A549 (cell line): ENCODE data around the gene TMEM221.

ENCODE experiments used
- EHMT2 ChIP-seq: fragments of 200-600 bp; sonication (generic); IDR thresholded peaks from 2 replicates; pipeline ENCODE4 v1.6.1; 2016; ENCODE audit warnings: antibody characterized with exemption, low read depth, mild to moderate bottlenecking, moderate library complexity
- FOSB ChIP-seq: fragments of 250-450 bp; sonication (Bioruptor Pico); IDR thresholded peaks from 2 replicates; pipeline ENCODE4 v1.5.0; 2020; ENCODE audit warnings: mild to moderate bottlenecking, moderate library complexity
- FOSL2 ChIP-seq, 2 experiments: fragments of 450-650 bp in 1 of 2; fragments of >200 bp in 1 of 2; sonication (Bioruptor Twin) in 1 of 2; formaldehyde crosslinking; IDR thresholded peaks; 2 replicates each; pipeline versions ENCODE4 v1.5.0 to v1.6.1; 2016 to 2020; ENCODE audit warnings: mild to moderate bottlenecking in 1 of 2, moderate library complexity in 1 of 2
- JUN ChIP-seq, 2 experiments: fragments of >200 bp; sonication (Bioruptor Twin); formaldehyde crosslinking; IDR thresholded peaks; 2 replicates in 1 of 2; 3 replicates in 1 of 2; pipeline ENCODE4 v1.6.1; 2016 to 2017
- NR3C1 ChIP-seq: fragments of >200 bp; sonication (Bioruptor Twin); formaldehyde crosslinking; IDR thresholded peaks from 3 replicates; pipeline ENCODE4 v1.6.1; 2017
- POLR2A ChIP-seq: IDR thresholded peaks from 2 replicates; pipeline ENCODE4 v1.6.1; 2012; ENCODE audit warnings: mild to moderate bottlenecking, low read length
- RCOR1 ChIP-seq: fragments of 150-350 bp; IDR thresholded peaks from 2 replicates; pipeline ENCODE4 v1.6.1; 2014; ENCODE audit warnings: antibody characterized with exemption, low read length, low read depth
- TP53 ChIP-seq: fragments of 250-450 bp; sonication (Bioruptor Pico); IDR thresholded peaks from 2 replicates; pipeline ENCODE4 v1.5.0; 2021; ENCODE audit warnings: mild to moderate bottlenecking, moderate library complexity
- ZNF302 ChIP-seq: fragments of 250-450 bp; sonication (Bioruptor Pico); IDR thresholded peaks from 2 replicates; pipeline ENCODE4 v1.9.0; 2021; ENCODE audit warnings: inconsistent platforms, mild to moderate bottlenecking, moderate library complexity
- TF ChIP-seq, protein P1 (sequence below): fragments of 450-650 bp; IDR thresholded peaks from 2 replicates; pipeline ENCODE4 v1.6.1; 2014; ENCODE audit warnings: antibody characterized with exemption
- TF ChIP-seq, protein P2 (sequence below): fragments of >200 bp; sonication (Bioruptor Twin); formaldehyde crosslinking; IDR thresholded peaks from 3 replicates; pipeline ENCODE4 v1.5.1; 2016
- TF ChIP-seq, protein P3 (sequence below): fragments of 150-350 bp; IDR thresholded peaks from 2 replicates; pipeline ENCODE4 v1.6.1; 2014; ENCODE audit warnings: low read depth, mild to moderate bottlenecking, low read length
- TF ChIP-seq, protein P4 (sequence below): IDR thresholded peaks from 2 replicates; pipeline ENCODE4 v1.6.1; 2012

DNA sequence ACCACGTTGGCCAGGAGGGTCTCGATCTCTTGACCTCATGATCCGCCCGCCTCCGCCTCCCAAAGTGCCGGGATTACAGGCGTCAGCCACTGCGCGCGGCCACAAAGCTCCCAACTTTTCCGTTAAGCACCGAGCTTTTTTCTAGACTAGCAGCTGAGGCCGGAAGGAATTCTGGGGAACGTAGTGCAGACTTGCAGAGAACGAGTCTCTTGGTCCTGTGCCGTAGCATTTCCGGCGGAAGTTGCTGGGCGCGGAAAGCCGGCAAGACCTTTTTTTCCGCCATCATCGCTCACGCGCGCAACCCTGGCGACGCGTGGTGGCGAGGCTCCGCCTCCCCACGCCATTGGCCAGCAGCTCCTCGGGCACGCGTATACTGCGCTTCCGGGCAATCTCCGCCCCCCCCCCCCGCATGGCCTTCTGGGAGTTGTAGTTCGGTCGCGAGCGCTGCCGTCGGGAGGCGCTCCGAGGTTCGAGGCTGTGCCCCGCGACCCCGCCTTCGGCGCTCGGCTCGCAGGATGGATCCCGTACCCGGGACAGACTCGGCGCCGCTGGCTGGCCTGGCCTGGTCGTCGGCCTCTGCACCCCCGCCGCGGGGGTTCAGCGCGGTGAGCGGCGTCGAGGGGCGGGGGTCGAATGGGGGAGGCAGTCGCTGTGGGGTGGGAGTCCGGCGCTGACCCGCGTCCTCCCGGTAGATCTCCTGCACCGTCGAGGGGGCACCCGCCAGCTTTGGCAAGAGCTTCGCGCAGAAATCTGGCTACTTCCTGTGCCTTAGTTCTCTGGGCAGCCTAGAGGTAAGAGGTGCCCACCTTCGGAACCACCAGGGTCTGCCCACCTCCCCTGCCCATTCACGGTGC is 28.6 kb downstream of the TMEM221 start, which contains the start of gene MVB12A:
- TF ChIP-seq, protein P1, sequence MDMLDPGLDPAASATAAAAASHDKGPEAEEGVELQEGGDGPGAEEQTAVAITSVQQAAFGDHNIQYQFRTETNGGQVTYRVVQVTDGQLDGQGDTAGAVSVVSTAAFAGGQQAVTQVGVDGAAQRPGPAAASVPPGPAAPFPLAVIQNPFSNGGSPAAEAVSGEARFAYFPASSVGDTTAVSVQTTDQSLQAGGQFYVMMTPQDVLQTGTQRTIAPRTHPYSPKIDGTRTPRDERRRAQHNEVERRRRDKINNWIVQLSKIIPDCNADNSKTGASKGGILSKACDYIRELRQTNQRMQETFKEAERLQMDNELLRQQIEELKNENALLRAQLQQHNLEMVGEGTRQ, result peak; percentile 31; the same call in 1 of the 2 replicates
- TF ChIP-seq POLR2A, result peak; percentile 25; the same call in 1 of the 2 replicates
- TF ChIP-seq, protein P2, sequence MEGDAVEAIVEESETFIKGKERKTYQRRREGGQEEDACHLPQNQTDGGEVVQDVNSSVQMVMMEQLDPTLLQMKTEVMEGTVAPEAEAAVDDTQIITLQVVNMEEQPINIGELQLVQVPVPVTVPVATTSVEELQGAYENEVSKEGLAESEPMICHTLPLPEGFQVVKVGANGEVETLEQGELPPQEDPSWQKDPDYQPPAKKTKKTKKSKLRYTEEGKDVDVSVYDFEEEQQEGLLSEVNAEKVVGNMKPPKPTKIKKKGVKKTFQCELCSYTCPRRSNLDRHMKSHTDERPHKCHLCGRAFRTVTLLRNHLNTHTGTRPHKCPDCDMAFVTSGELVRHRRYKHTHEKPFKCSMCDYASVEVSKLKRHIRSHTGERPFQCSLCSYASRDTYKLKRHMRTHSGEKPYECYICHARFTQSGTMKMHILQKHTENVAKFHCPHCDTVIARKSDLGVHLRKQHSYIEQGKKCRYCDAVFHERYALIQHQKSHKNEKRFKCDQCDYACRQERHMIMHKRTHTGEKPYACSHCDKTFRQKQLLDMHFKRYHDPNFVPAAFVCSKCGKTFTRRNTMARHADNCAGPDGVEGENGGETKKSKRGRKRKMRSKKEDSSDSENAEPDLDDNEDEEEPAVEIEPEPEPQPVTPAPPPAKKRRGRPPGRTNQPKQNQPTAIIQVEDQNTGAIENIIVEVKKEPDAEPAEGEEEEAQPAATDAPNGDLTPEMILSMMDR, result no peak
- TF ChIP-seq FOSB (CRISPR knock-in tag), result no peak
- TF ChIP-seq, protein P3, sequence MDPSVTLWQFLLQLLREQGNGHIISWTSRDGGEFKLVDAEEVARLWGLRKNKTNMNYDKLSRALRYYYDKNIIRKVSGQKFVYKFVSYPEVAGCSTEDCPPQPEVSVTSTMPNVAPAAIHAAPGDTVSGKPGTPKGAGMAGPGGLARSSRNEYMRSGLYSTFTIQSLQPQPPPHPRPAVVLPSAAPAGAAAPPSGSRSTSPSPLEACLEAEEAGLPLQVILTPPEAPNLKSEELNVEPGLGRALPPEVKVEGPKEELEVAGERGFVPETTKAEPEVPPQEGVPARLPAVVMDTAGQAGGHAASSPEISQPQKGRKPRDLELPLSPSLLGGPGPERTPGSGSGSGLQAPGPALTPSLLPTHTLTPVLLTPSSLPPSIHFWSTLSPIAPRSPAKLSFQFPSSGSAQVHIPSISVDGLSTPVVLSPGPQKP, result no peak
- TF ChIP-seq ZNF302 (CRISPR knock-in tag), result no peak
- TF ChIP-seq JUN (IDR thresholded peaks at IDR 0.05), result peak in 1 of 2 experiments; percentile 45; a peak in 1 of 5 replicates
- TF ChIP-seq FOSL2 (IDR thresholded peaks at IDR 0.05), result no peak
- no peak for TF ChIP-seq FOSL2 (CRISPR knock-in tag; IDR thresholded peaks at IDR 0.05)
- no peak for TF ChIP-seq NR3C1
- TF ChIP-seq RCOR1, result no peak
- TF ChIP-seq, protein P4, sequence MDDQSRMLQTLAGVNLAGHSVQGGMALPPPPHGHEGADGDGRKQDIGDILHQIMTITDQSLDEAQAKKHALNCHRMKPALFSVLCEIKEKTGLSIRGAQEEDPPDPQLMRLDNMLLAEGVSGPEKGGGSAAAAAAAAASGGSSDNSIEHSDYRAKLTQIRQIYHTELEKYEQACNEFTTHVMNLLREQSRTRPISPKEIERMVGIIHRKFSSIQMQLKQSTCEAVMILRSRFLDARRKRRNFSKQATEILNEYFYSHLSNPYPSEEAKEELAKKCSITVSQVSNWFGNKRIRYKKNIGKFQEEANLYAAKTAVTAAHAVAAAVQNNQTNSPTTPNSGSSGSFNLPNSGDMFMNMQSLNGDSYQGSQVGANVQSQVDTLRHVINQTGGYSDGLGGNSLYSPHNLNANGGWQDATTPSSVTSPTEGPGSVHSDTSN, result 0 out of 2 replicates have a peak, but pooled peaks have one; percentile 22
- TF ChIP-seq EHMT2, result no peak
- no peak for TF ChIP-seq TP53 (CRISPR knock-in tag)
